Measurements from ENCODE around the gene LIG1. TPM values are rescaled to one million over a fixed set of nuclear protein-coding genes. Genes with fewer than 3 reads are reported as not detected.

Gene LIG1
- total and polyA plus RNA-seq, 2 of the 13 experiments (the other 11 are each of a cell fraction or from before 2014, with no cell fraction given) = 20.1 to 64.4 TPM

DNA sequence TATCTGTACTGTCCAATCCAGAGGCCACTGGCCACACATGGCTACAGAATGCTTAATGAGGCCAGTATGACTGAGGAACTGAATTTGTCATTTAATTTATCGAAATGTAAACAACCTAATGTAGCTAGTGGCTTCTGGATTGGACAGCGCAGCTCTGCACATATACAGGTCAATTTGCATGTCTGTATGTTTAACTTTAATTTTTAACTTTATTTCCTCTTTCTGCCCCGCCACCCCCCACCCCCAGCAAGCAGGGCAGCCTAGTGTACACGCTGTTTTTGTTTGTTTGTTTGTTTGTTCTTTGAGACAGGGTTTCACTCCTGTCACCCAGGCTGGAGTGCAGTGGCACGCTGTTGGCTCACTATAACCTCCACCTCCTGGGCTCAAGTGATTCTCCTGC is 15.9 kb upstream of the LIG1 start (continued):
- TF ChIP-seq, protein P1, sequence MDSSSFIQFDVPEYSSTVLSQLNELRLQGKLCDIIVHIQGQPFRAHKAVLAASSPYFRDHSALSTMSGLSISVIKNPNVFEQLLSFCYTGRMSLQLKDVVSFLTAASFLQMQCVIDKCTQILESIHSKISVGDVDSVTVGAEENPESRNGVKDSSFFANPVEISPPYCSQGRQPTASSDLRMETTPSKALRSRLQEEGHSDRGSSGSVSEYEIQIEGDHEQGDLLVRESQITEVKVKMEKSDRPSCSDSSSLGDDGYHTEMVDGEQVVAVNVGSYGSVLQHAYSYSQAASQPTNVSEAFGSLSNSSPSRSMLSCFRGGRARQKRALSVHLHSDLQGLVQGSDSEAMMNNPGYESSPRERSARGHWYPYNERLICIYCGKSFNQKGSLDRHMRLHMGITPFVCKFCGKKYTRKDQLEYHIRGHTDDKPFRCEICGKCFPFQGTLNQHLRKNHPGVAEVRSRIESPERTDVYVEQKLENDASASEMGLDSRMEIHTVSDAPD (CRISPR knock-in tag; IDR thresholded peaks at IDR 0.05) = no peak
- TF ChIP-seq CCDC6 (CRISPR knock-in tag; IDR thresholded peaks at IDR 0.05) = no peak
- TF ChIP-seq, protein P2, sequence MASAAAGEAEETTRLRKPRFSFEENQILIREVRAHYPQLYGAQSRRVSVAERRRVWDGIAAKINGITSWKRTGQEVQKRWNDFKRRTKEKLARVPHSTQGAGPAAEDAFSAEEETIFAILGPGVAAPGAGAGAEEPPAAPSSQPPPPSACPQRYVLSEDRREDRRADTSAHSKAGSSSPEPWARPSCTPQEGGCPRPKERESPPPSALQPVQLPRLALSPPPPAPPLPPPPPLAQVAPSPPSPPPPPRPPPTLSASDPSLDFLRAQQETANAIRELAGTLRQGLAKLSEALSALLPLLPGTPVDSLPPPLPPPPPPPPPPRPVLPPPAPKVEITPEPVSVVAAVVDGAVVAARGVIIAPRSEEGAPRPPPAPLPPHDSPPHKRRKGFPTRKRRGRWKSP (CRISPR knock-in tag; IDR thresholded peaks at IDR 0.05) = no peak
- TF ChIP-seq MTF1 (CRISPR knock-in tag; IDR thresholded peaks at IDR 0.05) = no peak
- TF ChIP-seq KMT2B (CRISPR knock-in tag; IDR thresholded peaks at IDR 0.05) = no peak
- TF ChIP-seq IRF2 (CRISPR knock-in tag; IDR thresholded peaks at IDR 0.05) = no peak
- no peak for TF ChIP-seq MTA1 (CRISPR knock-in tag; IDR thresholded peaks at IDR 0.05; ENCODE audit: borderline replicate concordance)
- TF ChIP-seq, protein P3, sequence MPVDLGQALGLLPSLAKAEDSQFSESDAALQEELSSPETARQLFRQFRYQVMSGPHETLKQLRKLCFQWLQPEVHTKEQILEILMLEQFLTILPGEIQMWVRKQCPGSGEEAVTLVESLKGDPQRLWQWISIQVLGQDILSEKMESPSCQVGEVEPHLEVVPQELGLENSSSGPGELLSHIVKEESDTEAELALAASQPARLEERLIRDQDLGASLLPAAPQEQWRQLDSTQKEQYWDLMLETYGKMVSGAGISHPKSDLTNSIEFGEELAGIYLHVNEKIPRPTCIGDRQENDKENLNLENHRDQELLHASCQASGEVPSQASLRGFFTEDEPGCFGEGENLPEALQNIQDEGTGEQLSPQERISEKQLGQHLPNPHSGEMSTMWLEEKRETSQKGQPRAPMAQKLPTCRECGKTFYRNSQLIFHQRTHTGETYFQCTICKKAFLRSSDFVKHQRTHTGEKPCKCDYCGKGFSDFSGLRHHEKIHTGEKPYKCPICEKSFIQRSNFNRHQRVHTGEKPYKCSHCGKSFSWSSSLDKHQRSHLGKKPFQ (CRISPR knock-in tag; IDR thresholded peaks at IDR 0.05; ENCODE audit: insufficient replicate concordance) = no peak
- TF ChIP-seq ZNF709 (CRISPR knock-in tag; IDR thresholded peaks at IDR 0.05) = no peak
- no peak for TF ChIP-seq ZNF350 (CRISPR knock-in tag; IDR thresholded peaks at IDR 0.05; ENCODE audit: borderline replicate concordance, low read depth)
- TF ChIP-seq ZFY (CRISPR knock-in tag; IDR thresholded peaks at IDR 0.05) = no peak
